ENCODE measurements around the gene ANKMY1. TPM values are rescaled to one million over a fixed set of nuclear protein-coding genes. Genes with fewer than 3 reads are reported as not detected.

Gene ANKMY1
- total and polyA plus RNA-seq, 2 of the 8 experiments (the other 6 are each of a cell fraction or from before 2014, with no cell fraction given): 4.5 to 4.8 TPM

GRCh38 chr2:240432820-240433801, 124.7 kb downstream of the ANKMY1 start (continued):
- TF ChIP-seq PHF8 (conservative IDR thresholded peaks at IDR 0.05; ENCODE audit: low read depth, low read length) (no peak), GTF2F1 (IDR thresholded peaks at IDR 0.05; ENCODE audit: borderline replicate concordance, low read depth, low read length) (no peak), E2F6 (IDR thresholded peaks at IDR 0.05) (no peak), TAF7 (optimal IDR thresholded peaks at IDR 0.05; ENCODE audit: borderline replicate concordance, low read depth, low read length) (no peak), HDAC6 (IDR thresholded peaks at IDR 0.05; ENCODE audit: low read depth, low read length) (no peak), EP300 (IDR thresholded peaks at IDR 0.05; ENCODE audit: borderline replicate concordance in 1 of 2, low read depth in 2 of 2, low read length in 2 of 2) (no peak), POU5F1 (IDR thresholded peaks at IDR 0.05; ENCODE audit: low read depth, low read length) (no peak), CEBPB (IDR thresholded peaks at IDR 0.05; ENCODE audit: low read depth, low read length) (no peak), TCF12 (IDR thresholded peaks at IDR 0.05; ENCODE audit: low read depth, low read length) (no peak), YY1 (IDR thresholded peaks at IDR 0.05; ENCODE audit: low read depth, low read length) (no peak), KDM5A (IDR thresholded peaks at IDR 0.05; ENCODE audit: low read length) (no peak)
